HG03159 (cell line): ENCODE measurements around the gene IL36B.
"Not testable (repeated sequence)": the region's sequence is repeated elsewhere in the genome, so short reads cannot be mapped to it uniquely, and the experiment has no call there.

Experiments used
- ATAC-seq: cut with Tn5 transposase; IDR thresholded peaks from one replicate; pipeline ENCODE4 v1.9.1; 2021; ENCODE audit warnings: mild to moderate bottlenecking, moderate library complexity; ENCODE audit not compliant: unreplicated experiment

Gene IL36B

DNA sequence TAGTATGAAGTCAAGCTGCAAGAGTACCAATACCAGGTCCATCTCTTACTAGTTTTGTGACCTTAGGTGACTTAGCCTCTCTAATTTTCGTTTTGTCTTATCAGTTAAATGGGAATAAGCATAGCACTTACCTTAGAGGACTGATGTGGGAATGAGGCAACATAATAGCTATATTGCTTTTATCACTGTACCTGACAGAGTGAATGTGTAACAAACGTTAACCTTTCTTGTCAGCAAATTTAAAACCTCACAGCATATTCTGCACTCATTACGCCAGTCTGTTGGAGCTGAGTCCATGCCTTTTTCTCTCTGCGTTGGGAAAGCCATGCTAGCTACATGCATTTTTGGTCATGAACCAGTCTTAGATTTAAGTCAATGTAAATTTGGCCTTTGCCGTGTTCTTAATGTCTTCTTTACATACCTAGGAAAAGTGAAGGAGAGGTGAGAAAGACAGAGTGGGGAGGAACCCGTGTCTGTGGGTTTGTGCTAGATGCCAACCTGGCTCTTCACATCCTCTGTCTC is at the start of gene IL36B:
IL36B (minus strand) TSS at position 472 of the 522 bp plus-strand sequence.
- no peak for ATAC-seq

- no peak for ATAC-seq
These were observed 49.5 kb upstream of the IL36B start for GRCh38 chr2:113102133-113102532.

DNA sequence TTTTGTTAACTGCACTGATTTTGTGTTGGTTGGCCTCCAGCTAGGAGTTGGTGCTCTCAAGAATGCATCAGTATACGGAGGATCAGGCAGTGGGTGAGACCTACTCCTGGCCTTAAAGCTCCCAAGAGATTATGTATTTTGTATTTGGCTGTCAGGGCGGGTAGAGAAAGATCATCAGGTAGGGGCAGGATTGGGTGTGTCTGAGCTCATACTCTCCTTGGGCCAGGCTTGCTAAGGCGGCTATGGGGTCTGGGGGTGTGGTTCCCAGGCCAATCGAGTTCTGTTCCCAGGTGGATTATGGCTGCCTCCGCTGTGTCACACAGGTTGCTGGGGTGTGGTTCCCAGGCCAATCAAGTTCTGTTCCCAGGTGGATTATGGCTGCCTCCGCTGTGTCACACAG is 45.9 kb upstream of the IL36B start:
- no peak for ATAC-seq

DNA sequence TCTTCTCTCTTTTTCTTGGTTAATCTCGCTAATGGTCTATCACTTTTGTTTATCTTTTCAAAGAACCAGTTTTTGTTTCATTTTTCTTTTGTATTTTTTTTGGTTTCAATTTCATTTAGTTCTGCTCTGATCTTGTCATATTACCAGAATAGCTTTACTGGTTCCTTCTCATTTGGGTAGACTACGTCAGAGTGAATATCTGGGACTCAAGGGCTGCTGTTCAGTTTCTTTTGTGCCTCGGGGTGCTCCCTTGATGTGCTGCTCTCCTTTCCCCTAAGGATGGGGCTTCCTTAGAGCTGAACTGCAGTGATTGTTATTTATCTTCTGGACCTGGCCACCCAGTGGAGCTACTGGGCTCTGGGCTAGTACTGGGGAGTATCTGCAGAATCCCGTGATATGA is 45.4 kb upstream of the IL36B start:
- no peak for ATAC-seq

- ATAC-seq, result not testable (repeated sequence)
These were observed 44.4 kb upstream of the IL36B start for GRCh38 chr2:113096842-113097618.

- not testable (repeated sequence) for ATAC-seq
These were observed 43.6 kb upstream of the IL36B start for GRCh38 chr2:113096306-113096705.

DNA sequence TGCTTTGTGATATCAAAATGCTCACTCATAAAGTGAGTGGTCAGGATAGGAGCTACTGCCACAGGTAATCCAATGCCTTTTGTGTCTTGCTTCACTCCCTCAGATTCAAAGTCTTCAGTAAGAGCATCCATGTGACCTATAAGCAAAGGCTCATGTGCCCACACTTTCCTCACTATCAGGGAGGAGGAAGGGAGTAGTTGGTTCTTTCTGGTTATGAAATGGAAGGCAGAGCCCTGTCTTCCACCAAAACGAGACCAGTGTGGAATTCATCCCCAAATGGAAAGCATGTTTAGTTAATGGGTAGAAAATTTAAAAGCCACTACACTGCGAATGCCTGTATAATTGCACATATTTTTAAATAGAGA is 40.9 kb upstream of the IL36B start:
- no peak for ATAC-seq

DNA sequence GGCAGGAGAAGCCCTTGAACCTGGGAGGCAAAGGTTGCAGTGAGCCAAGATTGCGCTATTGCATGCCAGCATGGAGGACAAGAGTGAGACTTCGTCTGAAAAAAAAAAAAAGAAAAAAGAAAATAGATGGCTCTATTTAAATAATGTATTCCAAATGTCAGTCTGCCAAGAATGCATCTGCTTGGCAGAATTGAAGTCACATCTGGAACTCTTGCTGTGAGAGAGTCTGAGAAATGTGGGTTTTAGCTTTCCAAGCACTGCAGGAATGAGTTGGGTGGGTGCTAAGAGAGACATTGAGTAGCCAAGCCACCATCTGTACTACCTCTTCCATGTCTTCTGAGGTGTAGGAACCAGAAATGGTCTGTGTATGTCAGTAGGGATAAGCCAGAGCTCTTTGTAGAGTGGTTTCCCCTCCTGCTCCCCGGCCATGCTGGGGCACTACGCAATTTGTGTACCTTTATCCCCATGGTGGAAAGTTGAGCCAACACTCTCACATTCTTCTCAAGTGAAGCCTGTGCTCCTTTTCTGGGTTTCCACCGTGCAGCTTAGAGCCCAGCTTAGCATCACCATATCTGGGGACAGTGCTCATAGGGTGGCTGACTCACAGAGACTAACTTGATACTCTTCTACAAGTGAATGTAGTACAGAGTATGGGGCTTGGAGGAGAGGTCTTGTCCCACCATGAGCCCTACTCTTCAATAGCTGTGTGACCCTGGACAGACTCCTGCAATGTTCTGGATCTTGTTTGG is 40.4 kb upstream of the IL36B start:
- no peak for ATAC-seq

DNA sequence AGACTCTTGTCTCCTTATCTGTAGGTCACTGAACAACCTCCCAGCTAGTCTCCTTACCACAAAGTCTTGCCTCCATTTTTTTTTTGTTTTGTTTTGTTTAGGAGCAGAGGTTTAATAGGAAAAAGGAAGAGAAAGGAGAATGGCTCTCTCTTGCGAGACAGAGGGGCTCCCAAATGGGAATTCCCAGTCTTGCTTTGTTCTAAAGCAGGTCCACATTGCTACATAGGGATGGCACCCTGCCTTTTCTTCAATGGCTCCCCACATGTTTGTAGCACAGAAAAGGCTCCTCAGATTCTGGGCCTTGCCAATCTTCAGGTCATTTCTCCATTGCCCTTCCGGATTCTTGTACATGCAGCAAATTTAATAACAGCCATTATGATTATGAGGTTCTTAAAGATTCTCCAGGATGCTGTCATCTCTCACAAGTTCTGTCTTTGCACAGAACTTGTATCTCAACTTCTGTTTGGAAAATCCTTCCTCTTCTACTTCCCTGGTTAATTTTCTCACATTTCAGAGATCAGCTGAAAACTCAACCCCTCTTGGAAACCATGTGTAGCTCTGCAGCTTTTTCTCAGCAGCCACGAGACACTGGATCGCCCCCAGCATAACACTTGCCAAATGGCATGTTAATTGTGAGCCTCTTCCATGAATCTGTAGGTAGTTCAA is 38.7 kb upstream of the IL36B start:
- ATAC-seq, result no peak

- ATAC-seq, result no peak
These were observed 37.2 kb upstream of the IL36B start for GRCh38 chr2:113089916-113090315.

DNA sequence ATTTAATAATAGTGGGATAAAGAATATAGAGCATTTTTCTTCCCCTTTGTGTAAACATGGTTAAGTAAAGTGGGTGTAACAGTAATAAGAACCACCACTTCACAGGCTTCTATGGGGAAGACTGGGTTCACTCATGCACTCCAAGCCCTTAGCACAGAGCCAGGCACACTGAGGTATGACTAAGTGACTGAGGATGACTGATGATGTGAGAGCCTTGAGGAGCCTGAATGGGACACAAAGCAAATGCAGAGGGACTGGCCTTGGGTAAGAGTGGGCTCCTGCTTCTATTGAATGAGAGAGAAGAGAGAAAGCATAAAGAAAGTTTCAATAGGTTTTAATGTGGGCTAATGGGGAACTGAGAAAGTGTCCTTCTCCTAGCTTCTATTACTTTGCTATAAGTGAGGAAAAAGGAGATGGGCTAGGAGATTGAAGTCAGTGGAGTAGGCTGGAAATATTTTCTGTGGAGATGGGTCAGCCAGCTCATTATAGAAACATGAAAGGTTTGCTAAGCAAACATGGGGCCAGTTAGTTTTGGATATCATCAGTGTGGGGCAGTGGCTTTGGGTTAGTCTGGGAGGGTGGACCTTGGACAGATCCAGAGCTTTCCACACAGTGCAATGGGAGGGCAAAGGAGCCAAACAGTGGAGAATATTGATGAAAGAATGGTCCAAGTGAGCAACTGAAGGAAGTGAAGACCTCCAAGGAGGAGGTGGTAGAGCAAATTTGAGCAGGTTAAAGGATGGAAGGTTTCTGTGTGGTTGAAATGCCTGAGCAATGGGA is 35.7 kb upstream of the IL36B start:
- ATAC-seq, result no peak

GRCh38 chr2:113085542-113085941 is 32.9 kb upstream of the IL36B start:
- ATAC-seq, result no peak

- no peak for ATAC-seq
These were observed 31.8 kb upstream of the IL36B start for GRCh38 chr2:113084249-113085000.

- no peak for ATAC-seq
These were observed 30.6 kb upstream of the IL36B start for GRCh38 chr2:113083296-113083695.

- no peak for ATAC-seq
These were observed 29.0 kb upstream of the IL36B start for GRCh38 chr2:113081488-113082210.

- ATAC-seq, result no peak
These were observed 27.5 kb upstream of the IL36B start for GRCh38 chr2:113080134-113080533.

DNA sequence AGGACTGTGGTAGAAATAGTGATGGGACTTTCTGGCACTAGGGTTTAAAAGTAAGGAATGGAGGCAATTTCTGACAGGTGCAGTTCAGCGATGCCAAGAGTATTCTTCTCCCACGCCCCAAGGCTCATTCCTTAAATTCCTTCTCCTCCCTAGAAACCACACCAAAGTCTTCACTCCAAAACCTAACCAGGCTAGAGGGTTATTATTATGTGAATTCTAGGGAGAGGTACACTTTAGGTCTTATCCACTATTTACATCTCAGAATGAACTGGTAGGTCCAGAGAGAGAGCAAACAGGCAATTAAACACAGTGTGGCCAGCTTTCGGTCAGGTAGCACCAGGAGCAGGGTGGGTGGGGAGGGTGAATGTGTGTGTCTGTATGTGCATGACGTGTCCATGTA is 26.5 kb upstream of the IL36B start:
- ATAC-seq, result no peak

GRCh38 chr2:113078350-113078839 is 25.7 kb upstream of the IL36B start:
- no peak for ATAC-seq

GRCh38 chr2:113077921-113078320 is 25.3 kb upstream of the IL36B start:
- no peak for ATAC-seq
